Kidney (tissue), 14 donors: ENCODE data around the gene THAP9. TPM values are rescaled to one million over a fixed set of nuclear protein-coding genes. Genes with fewer than 3 reads are reported as not detected.

Source experiments
- DNase-seq, 5 donors: peaks; one replicate each; pipeline ENCODE4 v3.0.0-alpha.2; 2013 to 2020
- FAIRE-seq: peaks from 2 replicates; lab custom pipeline; 2012; peaks lifted over from hg19 to GRCh38; lab: Jason Lieb, UNC
- H3K27ac ChIP-seq, 2 donors: one replicate each; pipeline ENCODE4 v1.7.0; 2013; ENCODE audit warnings: low read depth in 2 of 2, low read length in 2 of 2, inconsistent platforms in 1 of 2
- H3K27me3 ChIP-seq: one replicate; pipeline ENCODE4 v1.7.1; 2013; ENCODE audit warnings: low read length, inconsistent platforms; ENCODE audit not compliant: control insufficient read depth, insufficient read depth
- H3K36me3 ChIP-seq, 3 donors: one replicate each; pipeline versions ENCODE4 v1.7.0 to v1.7.1; 2013; ENCODE audit warnings: low read length in 3 of 3, control low read depth in 1 of 3, inconsistent platforms in 1 of 3; ENCODE audit not compliant: insufficient read depth in 3 of 3, control insufficient read depth in 2 of 3
- H3K4me1 ChIP-seq, 3 donors: one replicate each; pipeline versions ENCODE4 v1.7.0 to v1.7.1; 2013; ENCODE audit warnings: low read length in 3 of 3, inconsistent platforms in 1 of 3, low read depth in 1 of 3; ENCODE audit not compliant: control insufficient read depth in 2 of 3, insufficient read depth in 2 of 3
- H3K4me3 ChIP-seq, 3 donors: one replicate each; pipeline versions ENCODE4 v1.7.0 to v1.8.1; 2013; ENCODE audit warnings: low read length in 3 of 3, control low read depth in 1 of 3, inconsistent platforms in 1 of 3
- H3K9ac ChIP-seq, 3 donors: one replicate each; pipeline versions ENCODE4 v1.7.0 to v1.7.1; 2013; ENCODE audit warnings: low read length in 3 of 3, control low read depth in 1 of 3, inconsistent platforms in 1 of 3
- H3K9me3 ChIP-seq, 3 donors: one replicate each; pipeline versions ENCODE4 v1.7.0 to v1.7.1; 2013; ENCODE audit warnings: low read length in 3 of 3, control low read depth in 1 of 3, inconsistent platforms in 1 of 3; ENCODE audit not compliant: control insufficient read depth in 2 of 3, insufficient read depth in 1 of 3
- CTCF ChIP-seq: IDR thresholded peaks from 3 replicates; pipeline ENCODE4 v1.5.1; 2012; ENCODE audit warnings: mild to moderate bottlenecking, moderate library complexity, borderline replicate concordance; ENCODE audit not compliant: insufficient read depth; ENCODE audit errors: extremely low read depth
- intact Hi-C: fragments of 100-400 bp; cut with DNase I; formaldehyde crosslinking; loops from one replicate; pipeline ENCODE4 v1.11.1; 2022
- polyA plus RNA-seq: library from polyadenylated mRNA; stranded (reverse); fragments of 350-450 nt; fragmentation: Illumina TruSeq; extraction: RNeasy Lipid Tissue Mini Kit (QIAGEN cat#74804); gene quantifications from one replicate; pipeline ENCODE4 v1.2.3, GENCODE V29; 2014; ENCODE audit warnings: low read depth, low replicate concordance; ENCODE audit not compliant: insufficient read depth
- total RNA-seq: library from RNA; stranded (reverse); fragmentation: NEBNext Ultra II Directional; extraction: Animal tissue kit (Norgen Biotek cat#: 25700); gene quantifications from one replicate; pipeline ENCODE4 v1.2.1, GENCODE V29; 2021
- donor health status: control.
- donor health status: control.
- donor health status: control.
- donor health status: control.
- donor health status: control.
- donor health status: DM: yes; HTN: yes; CAD: no.
- donor health status: Normal renal cell carcinoma (clear cell type).

THAP9 gene
- total and polyA plus RNA-seq, 2 donors from 2014 or later, result 2.6 to 5.6 TPM

- Histone ChIP-seq H3K4me1 (no peaks in the 10 kb centered on the region), H3K9ac (no peak overlapping the region), H3K4me3 (no peak overlapping the region), H3K36me3 (peaks cover 0 to 5% (median 0%) of the 10 kb centered on the region in 3 donors), H3K27me3 (no peaks in the 10 kb centered on the region), H3K9me3 (no peaks in the 10 kb centered on the region), H3K27ac (no peak overlapping the region)
- no peak for DNase-seq
- no peak for TF ChIP-seq CTCF
- FAIRE-seq, result no peak
- intact Hi-C loops, result no loop called here
Measured at GRCh38 chr4:82957045-82957444, 56.5 kb downstream of the THAP9 start.

GRCh38 chr4:82965763-82966162 lies 65.2 kb downstream of the THAP9 start:
- no peak overlapping the region for H3K27ac ChIP-seq
- no peaks in the 10 kb centered on the region for H3K9me3 ChIP-seq
- H3K4me1 ChIP-seq, result no peaks in the 10 kb centered on the region
- H3K36me3 ChIP-seq, result peaks cover 0 to 7% (median 3%) of the 10 kb centered on the region in 3 donors
- intact Hi-C loops, result no loop called here
- no peak overlapping the region for H3K4me3 ChIP-seq
- H3K27me3 ChIP-seq, result no peaks in the 10 kb centered on the region
- no peak for TF ChIP-seq CTCF
- DNase-seq (no peak), FAIRE-seq (no peak)
- no peak overlapping the region for H3K9ac ChIP-seq

- intact Hi-C loops, result no loop called here
- H3K27ac ChIP-seq, result no peak overlapping the region
- no peaks in the 10 kb centered on the region for H3K4me1 ChIP-seq
- H3K36me3 ChIP-seq, result peaks cover 0 to 7% (median 3%) of the 10 kb centered on the region in 3 donors
- no peak for TF ChIP-seq CTCF
- no peaks in the 10 kb centered on the region for H3K27me3 ChIP-seq
- DNase-seq (no peak), FAIRE-seq (no peak)
- H3K9ac ChIP-seq, result no peak overlapping the region
- no peaks in the 10 kb centered on the region for H3K9me3 ChIP-seq
- no peak overlapping the region for H3K4me3 ChIP-seq
Measured at GRCh38 chr4:82968972-82969371, 68.4 kb downstream of the THAP9 start.

- FAIRE-seq (no peak), DNase-seq (no peak)
- intact Hi-C loops, result no loop called here
- no peak overlapping the region for H3K27ac ChIP-seq
- H3K9me3 ChIP-seq, result no peaks in the 10 kb centered on the region
- no peak overlapping the region for H3K4me3 ChIP-seq
- H3K27me3 ChIP-seq, result no peaks in the 10 kb centered on the region
- H3K9ac ChIP-seq, result no peak overlapping the region
- peaks cover 0 to 7% (median 3%) of the 10 kb centered on the region in 3 donors for H3K36me3 ChIP-seq
- H3K4me1 ChIP-seq, result no peaks in the 10 kb centered on the region
- TF ChIP-seq CTCF, result no peak
Measured at GRCh38 chr4:82969414-82969813, 68.9 kb downstream of the THAP9 start.
